Left lung (tissue), 10 donors: Measurements from ENCODE around the gene JRKL. TPM values are rescaled to one million over a fixed set of nuclear protein-coding genes. Genes with fewer than 3 reads are reported as not detected.

Experiments used
- ATAC-seq: fragments of 200-7000 bp; cut with Tn5 transposase; one replicate; pipeline ENCODE4 v1.9.1; 2020; ENCODE audit warnings: moderate library complexity
- DNase-seq, 4 donors: peaks; one replicate each; pipeline ENCODE4 v3.0.0-alpha.2; 2013 to 2020
- H3K27ac ChIP-seq, 2 donors: fragments of 200-600 bp; sonication (generic) in 1 of 2; one replicate each; pipeline versions ENCODE4 v1.5.0 to v1.8.0; 2020 to 2021
- H3K27me3 ChIP-seq, 2 donors: fragments of 200-600 bp; sonication (generic) in 1 of 2; one replicate each; pipeline versions ENCODE4 v1.5.0 to v1.8.0; 2020 to 2021
- H3K36me3 ChIP-seq, 2 donors: fragments of 200-600 bp; sonication (generic) in 1 of 2; one replicate each; pipeline versions ENCODE4 v1.5.0 to v1.8.0; 2020 to 2021
- H3K4me1 ChIP-seq, 2 donors: fragments of 200-600 bp; one replicate each; pipeline ENCODE4 v1.8.0; 2021
- H3K4me3 ChIP-seq, 2 donors: fragments of 200-600 bp; sonication (generic) in 1 of 2; one replicate each; pipeline versions ENCODE4 v1.5.0 to v1.8.0; 2020 to 2021; ENCODE audit warnings: mild to moderate bottlenecking in 1 of 2
- H3K9me3 ChIP-seq, 2 donors: fragments of 200-600 bp; sonication (generic) in 1 of 2; one replicate each; pipeline versions ENCODE4 v1.5.0 to v1.8.0; 2020 to 2021
- intact Hi-C, 2 donors: fragments of 100-400 bp; cut with DNase I; formaldehyde crosslinking; loops; one replicate each; pipeline versions ENCODE4 v1.11.2 to v1.14.2; 2022
- polyA plus RNA-seq, 6 donors: library from polyadenylated mRNA; unstranded; fragments of 120-200 nt; gene quantifications; one replicate each; pipeline ENCODE4 v1.2.1, GENCODE V29; 2013; ENCODE audit not compliant: insufficient read length in 6 of 6
- total RNA-seq, 2 donors: library from RNA; stranded (reverse); fragmentation: NEBNext Ultra II Directional; extraction: Animal tissue kit (Norgen Biotek cat#: 25700); gene quantifications; one replicate each; pipeline ENCODE4 v1.2.1, GENCODE V29; 2021
- TF ChIP-seq, protein P1 (sequence below), 2 donors: fragments of 200-600 bp; sonication (generic) in 1 of 2; IDR thresholded peaks; one replicate each; pipeline versions ENCODE4 v1.5.0 to v1.8.0; 2021; ENCODE audit warnings: antibody characterized with exemption in 2 of 2
- donor health status: DM: no; HTN: yes; CAD: no.
- donor health status: DM: no; HTN: no; CAD: no.

Gene JRKL
- total and polyA plus RNA-seq, 8 donors = 10.4 to 29.2 (median 26.6) TPM

DNA sequence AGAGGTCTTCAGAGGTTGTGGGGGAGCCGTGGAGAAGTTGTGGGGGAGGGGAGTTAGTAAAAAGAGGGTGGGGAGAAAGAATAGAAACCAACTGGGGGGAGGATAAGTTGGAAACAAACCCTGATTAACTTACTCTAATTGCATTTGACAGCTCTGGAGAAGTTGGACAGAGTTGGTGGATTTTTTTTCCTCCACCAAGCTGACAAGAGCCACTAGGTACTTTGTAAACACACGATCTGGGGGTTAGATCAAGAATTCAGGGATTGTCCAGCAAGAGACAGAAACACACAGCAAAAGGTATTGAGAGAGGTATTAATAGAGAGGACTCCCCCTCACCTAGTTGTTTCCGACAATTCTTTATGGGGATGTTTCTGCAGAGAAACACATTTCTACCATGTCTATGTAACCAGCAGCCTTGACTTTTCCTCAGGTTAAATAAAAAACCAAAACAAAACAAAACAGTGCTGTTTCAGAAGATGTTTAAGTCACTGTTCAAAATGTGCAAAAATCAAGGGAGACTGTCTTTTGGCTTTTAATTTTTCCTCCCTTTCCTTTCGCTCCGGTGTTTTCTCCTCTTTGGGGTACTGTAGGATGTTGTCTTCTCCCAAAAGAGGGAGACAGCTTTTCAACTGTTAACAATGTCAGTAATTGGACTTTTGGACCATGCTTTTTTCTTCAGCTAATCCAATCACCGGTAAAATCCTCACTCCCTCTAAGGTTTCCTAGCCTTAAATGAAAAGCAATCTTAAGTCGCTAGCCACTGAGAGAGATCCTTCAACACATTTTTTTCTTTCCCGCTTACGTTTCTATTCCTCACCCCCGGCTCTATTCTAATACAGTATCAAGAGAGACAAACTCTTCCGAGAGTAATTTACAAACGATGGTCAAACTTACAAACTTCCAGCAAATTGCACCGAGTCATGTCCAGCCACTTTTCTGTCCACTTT is 47.5 kb upstream of the JRKL start:
- Histone ChIP-seq H3K4me3 (peak overlapping the region; percentile 60 to 70), H3K9me3 (no peaks in the 10 kb centered on the region), H3K27ac (peak overlapping the region; percentile 85 to 88), H3K4me1 (peaks cover 27 to 54% of the 10 kb centered on the region in 2 donors), H3K27me3 (no peaks in the 10 kb centered on the region), H3K36me3 (no peaks in the 10 kb centered on the region)
- intact Hi-C loops = loop anchor here in 1 of 2 donors (10.0 kb wide), 1 partner anchor 287 kb away; no protein-coding TSS in a partner anchor
- peak; percentile 16 for ATAC-seq
- TF ChIP-seq, protein P1, sequence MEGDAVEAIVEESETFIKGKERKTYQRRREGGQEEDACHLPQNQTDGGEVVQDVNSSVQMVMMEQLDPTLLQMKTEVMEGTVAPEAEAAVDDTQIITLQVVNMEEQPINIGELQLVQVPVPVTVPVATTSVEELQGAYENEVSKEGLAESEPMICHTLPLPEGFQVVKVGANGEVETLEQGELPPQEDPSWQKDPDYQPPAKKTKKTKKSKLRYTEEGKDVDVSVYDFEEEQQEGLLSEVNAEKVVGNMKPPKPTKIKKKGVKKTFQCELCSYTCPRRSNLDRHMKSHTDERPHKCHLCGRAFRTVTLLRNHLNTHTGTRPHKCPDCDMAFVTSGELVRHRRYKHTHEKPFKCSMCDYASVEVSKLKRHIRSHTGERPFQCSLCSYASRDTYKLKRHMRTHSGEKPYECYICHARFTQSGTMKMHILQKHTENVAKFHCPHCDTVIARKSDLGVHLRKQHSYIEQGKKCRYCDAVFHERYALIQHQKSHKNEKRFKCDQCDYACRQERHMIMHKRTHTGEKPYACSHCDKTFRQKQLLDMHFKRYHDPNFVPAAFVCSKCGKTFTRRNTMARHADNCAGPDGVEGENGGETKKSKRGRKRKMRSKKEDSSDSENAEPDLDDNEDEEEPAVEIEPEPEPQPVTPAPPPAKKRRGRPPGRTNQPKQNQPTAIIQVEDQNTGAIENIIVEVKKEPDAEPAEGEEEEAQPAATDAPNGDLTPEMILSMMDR (IDR thresholded peaks at IDR 0.05) = no peak
- no peak for DNase-seq

DNA sequence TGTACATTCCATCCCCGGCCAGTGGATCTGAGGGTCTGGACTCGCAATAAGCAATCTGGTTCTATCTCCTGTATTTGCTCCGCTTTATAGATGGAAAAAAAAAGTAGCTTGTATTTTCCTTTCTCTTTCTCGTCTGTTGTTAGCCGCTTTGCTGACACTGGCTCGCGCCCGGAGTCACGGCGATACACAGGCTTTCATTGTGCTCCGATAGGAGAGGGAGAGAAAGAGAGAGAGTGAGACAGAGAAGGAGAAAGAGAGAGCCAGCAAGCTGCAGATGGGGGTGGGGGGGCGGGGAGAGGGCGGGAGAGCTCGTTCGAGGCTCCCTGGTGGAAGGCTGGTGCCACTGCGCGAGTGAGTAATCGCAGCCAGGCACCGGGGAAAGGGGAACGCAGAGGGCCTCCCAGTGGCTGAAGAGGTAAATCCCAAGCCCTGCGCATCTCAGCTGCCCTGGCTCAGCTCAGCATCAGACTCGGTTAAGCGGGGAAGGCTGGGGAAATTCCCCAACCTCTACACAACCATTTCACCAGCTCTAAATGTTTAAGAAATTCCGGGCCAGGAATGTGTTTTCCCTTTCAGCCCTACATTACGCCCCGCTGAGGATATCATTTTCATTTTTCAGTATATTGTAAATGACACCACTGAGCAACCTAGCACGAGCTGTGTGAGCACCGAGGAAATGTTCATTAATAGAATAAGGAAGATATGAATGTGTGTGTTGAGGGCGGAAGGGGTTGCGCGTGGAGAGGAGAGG is 46.7 kb upstream of the JRKL start, which contains the start of gene MAML2:
MAML2 (minus strand) TSS at position 235 of the 751 bp plus-strand sequence. CDS start 1,300 bp downstream, outside the sequence.
- no peaks in the 10 kb centered on the region for H3K36me3 ChIP-seq
- H3K9me3 ChIP-seq = no peaks in the 10 kb centered on the region
- TF ChIP-seq, protein P1 (IDR thresholded peaks at IDR 0.05) = peak; percentile 94 to 98
- ATAC-seq = peak; percentile 92
- peak within 1 kb of the TSS; percentile 85 to 88 for H3K27ac ChIP-seq
- intact Hi-C loops = loop anchor here in 1 of 2 donors (10.0 kb wide), 1 partner anchor 288 kb away; no protein-coding TSS in a partner anchor
- no peaks in the 10 kb centered on the region for H3K27me3 ChIP-seq
- peak within 1 kb of the TSS; percentile 60 to 70 for H3K4me3 ChIP-seq
- peaks cover 18 to 46% of the 10 kb centered on the region in 2 donors for H3K4me1 ChIP-seq
- peak; percentile 87 to 97 (median 96) for DNase-seq

DNA sequence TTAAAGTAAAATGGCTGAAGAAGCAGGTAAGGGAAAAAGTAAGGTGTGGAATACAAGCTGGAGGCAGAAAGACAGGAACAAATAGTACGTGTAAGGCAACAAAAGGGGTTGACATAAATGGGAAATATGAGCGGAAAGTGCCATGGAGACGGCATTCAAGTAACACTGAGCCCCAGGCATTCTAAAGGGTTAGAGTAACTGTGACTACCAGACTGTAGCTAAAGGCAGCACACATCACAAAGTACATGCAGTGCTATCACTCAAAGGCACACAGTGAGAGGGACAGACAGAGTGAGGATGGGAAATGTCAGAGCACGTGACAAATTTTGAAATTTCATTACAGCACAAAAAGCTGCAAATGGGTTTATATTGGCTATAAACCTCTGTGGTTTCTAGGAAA is 33.0 kb upstream of the JRKL start:
- H3K9me3 ChIP-seq = no peaks in the 10 kb centered on the region
- peaks cover 0 to 70% of the 10 kb centered on the region in 2 donors for H3K36me3 ChIP-seq
- ATAC-seq (no peak), DNase-seq (no peak)
- no peak overlapping the region for H3K4me3 ChIP-seq
- TF ChIP-seq, protein P1 (IDR thresholded peaks at IDR 0.05) = no peak
- no peak overlapping the region for H3K27ac ChIP-seq
- intact Hi-C loops = no loop called here
- H3K4me1 ChIP-seq = no peaks in the 10 kb centered on the region
- H3K27me3 ChIP-seq = no peaks in the 10 kb centered on the region

DNA sequence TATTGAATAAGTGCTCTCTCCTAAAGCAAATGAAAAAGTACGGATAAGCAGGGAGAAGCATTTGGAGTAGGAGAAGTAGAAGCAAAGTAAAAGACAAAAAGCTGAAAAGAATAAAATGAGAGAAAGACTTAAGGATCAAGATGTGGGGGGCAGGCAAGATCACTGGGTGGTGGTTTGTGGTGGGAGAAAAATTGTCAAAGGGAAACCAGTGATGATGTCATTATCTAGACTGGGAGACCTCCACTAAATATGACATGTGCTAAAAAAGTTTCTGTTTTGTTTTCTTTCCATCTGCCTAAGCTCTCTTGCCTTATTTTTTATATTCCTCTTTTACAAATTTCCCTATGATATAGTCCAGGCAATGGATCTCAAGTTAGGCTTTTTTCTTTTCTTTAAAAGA is 32.0 kb upstream of the JRKL start:
- Histone ChIP-seq H3K27ac (no peak overlapping the region), H3K4me3 (no peak overlapping the region), H3K27me3 (no peaks in the 10 kb centered on the region), H3K4me1 (no peaks in the 10 kb centered on the region), H3K36me3 (peaks cover 0 to 63% of the 10 kb centered on the region in 2 donors), H3K9me3 (no peaks in the 10 kb centered on the region)
- intact Hi-C loops = no loop called here
- ATAC-seq (no peak), DNase-seq (no peak)
- TF ChIP-seq, protein P1 (IDR thresholded peaks at IDR 0.05) = no peak
